K562 (cell line): Measurements from ENCODE around the gene RASGEF1C.

Experiments
- ASH1L ChIP-seq: fragments of 450-650 bp; IDR thresholded peaks from 2 replicates; pipeline ENCODE4 v1.6.1; 2018; ENCODE audit warnings: borderline replicate concordance, mild to moderate bottlenecking, low read depth; ENCODE audit not compliant: partially characterized antibody
- HOXB6 ChIP-seq: fragments of 250-450 bp; sonication (Bioruptor Pico); IDR thresholded peaks from 2 replicates; pipeline ENCODE4 v1.5.1; 2022; ENCODE audit warnings: mild to moderate bottlenecking, borderline replicate concordance
- POLR2AphosphoS5 ChIP-seq: IDR thresholded peaks from 2 replicates; pipeline ENCODE4 v1.6.1; 2011; ENCODE audit warnings: mild to moderate bottlenecking, low read depth, low read length, moderate library complexity; ENCODE audit not compliant: control insufficient read depth, insufficient read depth
- RAD21 ChIP-seq, 2 experiments: fragments of 250-450 bp in 1 of 2; fragments of 450-650 bp in 1 of 2; sonication (Bioruptor Pico) in 1 of 2; formaldehyde crosslinking in 1 of 2; IDR thresholded peaks in 1 of 2; conservative IDR thresholded peaks in 1 of 2; 2 replicates each; pipeline versions ENCODE4 v1.4.0 to v1.8.0; 2020 to 2022; ENCODE audit warnings: mild to moderate bottlenecking in 2 of 2, moderate library complexity in 1 of 2
- XRCC5 ChIP-seq: fragments of 200-400 bp; formaldehyde crosslinking; IDR thresholded peaks from 2 replicates; pipeline ENCODE4 v1.6.1; 2017; ENCODE audit warnings: low read depth, mild to moderate bottlenecking, low read length
- ZZZ3 ChIP-seq: fragments of 450-650 bp; IDR thresholded peaks from 2 replicates; pipeline ENCODE4 v1.6.1; 2016; ENCODE audit warnings: antibody characterized with exemption, mild to moderate bottlenecking, moderate library complexity
- TF ChIP-seq, protein P1 (sequence below), 3 experiments: IDR thresholded peaks in 2 of 3; conservative IDR thresholded peaks in 1 of 3; 2 replicates each; pipeline ENCODE4 v1.5.1; 2011 to 2012; ENCODE audit warnings: low read length in 3 of 3, mild to moderate bottlenecking in 3 of 3, control low read depth in 2 of 3, improper control_type of control experiment in 1 of 3, inconsistent platforms in 1 of 3, low read depth in 1 of 3, mixed read lengths in 1 of 3, moderate library complexity in 1 of 3; ENCODE audit not compliant: insufficient read depth in 2 of 3
- TF ChIP-seq, protein P2 (sequence below), 2 experiments: fragments of 450-650 bp; formaldehyde crosslinking in 1 of 2; IDR thresholded peaks; 2 replicates each; pipeline versions ENCODE4 v1.4.0 to v1.6.1; 2014 to 2020; ENCODE audit warnings: mild to moderate bottlenecking in 2 of 2, borderline replicate concordance in 1 of 2, low read depth in 1 of 2

DNA sequence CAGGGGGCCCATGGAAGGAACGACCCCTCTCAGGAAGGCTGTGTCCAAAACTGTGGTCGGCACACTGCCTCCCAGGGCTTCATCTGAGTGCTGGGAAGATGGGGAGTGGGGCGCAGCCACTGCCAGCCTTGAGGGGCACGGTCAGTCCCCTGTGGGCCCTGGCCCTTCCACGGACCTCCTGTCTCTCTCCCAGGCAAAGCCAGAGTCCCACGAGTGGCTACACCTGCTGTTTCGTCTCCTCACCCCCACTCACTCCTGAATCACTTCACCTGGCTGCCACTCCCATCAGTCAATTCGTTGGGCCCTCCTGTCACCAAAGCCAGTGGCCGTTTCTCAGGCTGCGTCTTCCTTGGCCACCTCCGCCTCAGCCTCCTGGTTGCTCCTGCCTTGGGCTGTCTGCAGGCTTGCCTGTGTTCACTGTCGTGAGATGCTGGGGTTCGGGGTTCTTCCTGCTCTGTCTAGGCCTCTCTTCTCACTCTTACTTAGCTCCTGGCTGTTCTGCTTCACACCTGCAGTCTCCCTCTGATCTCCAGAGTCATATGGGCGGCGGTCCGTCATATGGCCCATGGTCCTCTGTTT is 78.6 kb downstream of the RASGEF1C start:
- no peak for TF ChIP-seq HOXB6 (CRISPR knock-in tag)
- no peak for TF ChIP-seq ZZZ3
- no peak for TF ChIP-seq RAD21 (CRISPR knock-in tag; conservative IDR thresholded peaks at IDR 0.05 in 1 of 2, IDR thresholded peaks at IDR 0.05 in 1 of 2)
- no peak for TF ChIP-seq POLR2AphosphoS5
- TF ChIP-seq, protein P1, sequence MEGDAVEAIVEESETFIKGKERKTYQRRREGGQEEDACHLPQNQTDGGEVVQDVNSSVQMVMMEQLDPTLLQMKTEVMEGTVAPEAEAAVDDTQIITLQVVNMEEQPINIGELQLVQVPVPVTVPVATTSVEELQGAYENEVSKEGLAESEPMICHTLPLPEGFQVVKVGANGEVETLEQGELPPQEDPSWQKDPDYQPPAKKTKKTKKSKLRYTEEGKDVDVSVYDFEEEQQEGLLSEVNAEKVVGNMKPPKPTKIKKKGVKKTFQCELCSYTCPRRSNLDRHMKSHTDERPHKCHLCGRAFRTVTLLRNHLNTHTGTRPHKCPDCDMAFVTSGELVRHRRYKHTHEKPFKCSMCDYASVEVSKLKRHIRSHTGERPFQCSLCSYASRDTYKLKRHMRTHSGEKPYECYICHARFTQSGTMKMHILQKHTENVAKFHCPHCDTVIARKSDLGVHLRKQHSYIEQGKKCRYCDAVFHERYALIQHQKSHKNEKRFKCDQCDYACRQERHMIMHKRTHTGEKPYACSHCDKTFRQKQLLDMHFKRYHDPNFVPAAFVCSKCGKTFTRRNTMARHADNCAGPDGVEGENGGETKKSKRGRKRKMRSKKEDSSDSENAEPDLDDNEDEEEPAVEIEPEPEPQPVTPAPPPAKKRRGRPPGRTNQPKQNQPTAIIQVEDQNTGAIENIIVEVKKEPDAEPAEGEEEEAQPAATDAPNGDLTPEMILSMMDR (IDR thresholded peaks at IDR 0.05 in 2 of 3, conservative IDR thresholded peaks at IDR 0.05 in 1 of 3; ENCODE audit: insufficient read depth in 2 of 3, low read depth in 1 of 3, low read length in 3 of 3): no peak
- TF ChIP-seq ASH1L: no peak
- TF ChIP-seq, protein P2, sequence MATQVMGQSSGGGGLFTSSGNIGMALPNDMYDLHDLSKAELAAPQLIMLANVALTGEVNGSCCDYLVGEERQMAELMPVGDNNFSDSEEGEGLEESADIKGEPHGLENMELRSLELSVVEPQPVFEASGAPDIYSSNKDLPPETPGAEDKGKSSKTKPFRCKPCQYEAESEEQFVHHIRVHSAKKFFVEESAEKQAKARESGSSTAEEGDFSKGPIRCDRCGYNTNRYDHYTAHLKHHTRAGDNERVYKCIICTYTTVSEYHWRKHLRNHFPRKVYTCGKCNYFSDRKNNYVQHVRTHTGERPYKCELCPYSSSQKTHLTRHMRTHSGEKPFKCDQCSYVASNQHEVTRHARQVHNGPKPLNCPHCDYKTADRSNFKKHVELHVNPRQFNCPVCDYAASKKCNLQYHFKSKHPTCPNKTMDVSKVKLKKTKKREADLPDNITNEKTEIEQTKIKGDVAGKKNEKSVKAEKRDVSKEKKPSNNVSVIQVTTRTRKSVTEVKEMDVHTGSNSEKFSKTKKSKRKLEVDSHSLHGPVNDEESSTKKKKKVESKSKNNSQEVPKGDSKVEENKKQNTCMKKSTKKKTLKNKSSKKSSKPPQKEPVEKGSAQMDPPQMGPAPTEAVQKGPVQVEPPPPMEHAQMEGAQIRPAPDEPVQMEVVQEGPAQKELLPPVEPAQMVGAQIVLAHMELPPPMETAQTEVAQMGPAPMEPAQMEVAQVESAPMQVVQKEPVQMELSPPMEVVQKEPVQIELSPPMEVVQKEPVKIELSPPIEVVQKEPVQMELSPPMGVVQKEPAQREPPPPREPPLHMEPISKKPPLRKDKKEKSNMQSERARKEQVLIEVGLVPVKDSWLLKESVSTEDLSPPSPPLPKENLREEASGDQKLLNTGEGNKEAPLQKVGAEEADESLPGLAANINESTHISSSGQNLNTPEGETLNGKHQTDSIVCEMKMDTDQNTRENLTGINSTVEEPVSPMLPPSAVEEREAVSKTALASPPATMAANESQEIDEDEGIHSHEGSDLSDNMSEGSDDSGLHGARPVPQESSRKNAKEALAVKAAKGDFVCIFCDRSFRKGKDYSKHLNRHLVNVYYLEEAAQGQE (IDR thresholded peaks at IDR 0.05; ENCODE audit: borderline replicate concordance): no peak
- TF ChIP-seq, protein P2 (CRISPR knock-in tag; IDR thresholded peaks at IDR 0.05; ENCODE audit: low read depth): no peak
- TF ChIP-seq XRCC5: no peak
